Erythroblast (primary cell): ENCODE measurements around the gene TMC7.

ENCODE experiments used
- GATA1 ChIP-seq: IDR thresholded peaks from 2 replicates; pipeline ENCODE4 v1.6.1; 2011; ENCODE audit warnings: low read depth, mild to moderate bottlenecking, control low read depth, low read length, moderate library complexity
- POLR2A ChIP-seq: IDR thresholded peaks from 2 replicates; pipeline ENCODE4 v1.6.1; 2011; ENCODE audit warnings: mild to moderate bottlenecking, low read length

DNA sequence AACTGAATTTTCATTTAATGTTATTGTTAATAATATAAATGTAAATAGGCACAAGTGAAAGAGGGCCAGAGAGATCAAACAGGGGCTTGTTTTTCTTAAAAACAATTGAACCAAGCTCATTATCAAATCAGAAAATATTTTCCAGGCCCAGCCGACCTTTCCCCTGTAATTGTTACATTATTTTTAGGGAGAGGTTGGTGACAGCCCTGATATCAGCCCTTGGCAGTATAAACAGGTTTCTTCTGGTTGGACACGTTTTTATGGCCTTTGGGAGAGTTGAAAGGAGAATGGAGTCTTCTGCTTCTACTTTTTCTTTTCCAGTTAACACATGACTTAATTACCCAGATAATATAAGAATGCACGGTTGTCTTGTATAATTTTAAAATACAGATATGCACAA, 43.7 kb downstream of the TMC7 start:
- no peak for TF ChIP-seq POLR2A
- TF ChIP-seq GATA1, result no peak
